ENCODE data around the gene CHD1L.

GRCh38 chr1:147245129-147245528, 2.6 kb downstream of the CHD1L start:
- TF ChIP-seq MAX (IDR thresholded peaks at IDR 0.05), result no peak
- TF ChIP-seq CTCF (IDR thresholded peaks at IDR 0.05; ENCODE audit: low read depth, low read length, missing input control), result no peak
- TF ChIP-seq SP1 (IDR thresholded peaks at IDR 0.05), result no peak
- no peak for TF ChIP-seq HNF4G (IDR thresholded peaks at IDR 0.05)
- TF ChIP-seq RAD21 (IDR thresholded peaks at IDR 0.05), result no peak
- TF ChIP-seq ZBTB33 (IDR thresholded peaks at IDR 0.05), result no peak

Measured in liver (tissue), 3 donors.